Activated CD4-positive, alpha-beta T cell treated with anti-CD3 and anti-CD28 coated beads for 36 hours (primary cell): Measurements from ENCODE around the gene NDUFV3. TPM values are rescaled to one million over a fixed set of nuclear protein-coding genes. Genes with fewer than 3 reads are reported as not detected.
"Not testable (repeated sequence)": the region's sequence is repeated elsewhere in the genome, so short reads cannot be mapped to it uniquely, and the experiment has no call there.

ENCODE experiments used
- ATAC-seq: fragments of 200-7000 bp; cut with Tn5 transposase; one replicate; pipeline ENCODE4 v1.10.0; 2021; ENCODE audit warnings: mild to moderate bottlenecking, moderate library complexity
- CTCF ChIA-PET: fragments of 350-600 bp; sonication (Branson Sonifier 250); formaldehyde crosslinking; loops from one replicate; lab custom pipeline; 2021; ENCODE audit warnings: antibody characterized with exemption; lab: Charles Lee
- POLR2A ChIA-PET: fragments of 350-600 bp; sonication (Branson Sonifier 250); formaldehyde crosslinking; loops from one replicate; lab custom pipeline; 2021; ENCODE audit warnings: antibody characterized with exemption, inconsistent platforms; lab: Charles Lee
- DNase-seq: peaks from one replicate; pipeline ENCODE4 v3.0.0-alpha.2; 2020
- H3K27ac Mint-ChIP-seq: one replicate; pipeline ENCODE4 v1.8.0; 2021; ENCODE audit warnings: mixed read lengths
- H3K27me3 Mint-ChIP-seq: one replicate; pipeline ENCODE4 v1.8.0; 2021; ENCODE audit warnings: mixed read lengths
- H3K36me3 Mint-ChIP-seq: one replicate; pipeline ENCODE4 v1.8.0; 2021; ENCODE audit warnings: low read depth, mixed read lengths
- H3K4me1 Mint-ChIP-seq: one replicate; pipeline ENCODE4 v1.8.0; 2021; ENCODE audit warnings: mixed read lengths
- H3K4me3 Mint-ChIP-seq: one replicate; pipeline ENCODE4 v1.8.0; 2021; ENCODE audit warnings: mild to moderate bottlenecking, moderate library complexity, mixed read lengths
- H3K9me3 Mint-ChIP-seq: one replicate; pipeline ENCODE4 v1.8.0; 2021; ENCODE audit warnings: low read depth, mixed read lengths
- intact Hi-C, 2 experiments: fragments of 100-400 bp; cut with DNase I in 1 of 2; cut with micrococcal nuclease in 1 of 2; formaldehyde crosslinking; loops; one replicate each; pipeline versions ENCODE4 v1.14.2 to v1.15.1; 2022 to 2024; cut with DNase I, micrococcal nuclease
- total RNA-seq, 2 experiments: library from RNA; stranded (reverse); gene quantifications; one replicate each; pipeline ENCODE4 v1.2.3, GENCODE V29; 2021

NDUFV3 gene
- total RNA-seq, 2 experiments from 2014 or later: 24.6 to 31.8 TPM

DNA sequence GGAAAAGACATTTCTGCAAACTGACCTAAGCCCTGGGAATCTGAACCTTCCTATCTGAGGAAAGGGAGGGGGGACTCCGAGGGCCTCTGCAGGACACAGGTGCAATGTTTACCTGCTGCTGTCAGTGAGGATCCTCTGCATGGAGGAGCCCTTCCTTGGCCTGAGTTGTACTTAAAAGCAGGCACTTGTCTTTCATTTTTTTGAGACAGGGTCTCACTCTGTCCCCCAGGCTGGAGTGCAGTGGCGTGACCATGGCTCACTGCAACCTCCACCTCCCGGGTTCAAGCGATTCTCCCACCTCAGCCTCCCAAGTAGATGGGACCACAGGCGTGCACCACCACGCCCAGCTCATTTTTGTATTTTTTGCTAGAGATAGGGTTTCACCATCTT, 45.5 kb downstream of the NDUFV3 start:
- POLR2A ChIA-PET: not testable (repeated sequence)

DNA sequence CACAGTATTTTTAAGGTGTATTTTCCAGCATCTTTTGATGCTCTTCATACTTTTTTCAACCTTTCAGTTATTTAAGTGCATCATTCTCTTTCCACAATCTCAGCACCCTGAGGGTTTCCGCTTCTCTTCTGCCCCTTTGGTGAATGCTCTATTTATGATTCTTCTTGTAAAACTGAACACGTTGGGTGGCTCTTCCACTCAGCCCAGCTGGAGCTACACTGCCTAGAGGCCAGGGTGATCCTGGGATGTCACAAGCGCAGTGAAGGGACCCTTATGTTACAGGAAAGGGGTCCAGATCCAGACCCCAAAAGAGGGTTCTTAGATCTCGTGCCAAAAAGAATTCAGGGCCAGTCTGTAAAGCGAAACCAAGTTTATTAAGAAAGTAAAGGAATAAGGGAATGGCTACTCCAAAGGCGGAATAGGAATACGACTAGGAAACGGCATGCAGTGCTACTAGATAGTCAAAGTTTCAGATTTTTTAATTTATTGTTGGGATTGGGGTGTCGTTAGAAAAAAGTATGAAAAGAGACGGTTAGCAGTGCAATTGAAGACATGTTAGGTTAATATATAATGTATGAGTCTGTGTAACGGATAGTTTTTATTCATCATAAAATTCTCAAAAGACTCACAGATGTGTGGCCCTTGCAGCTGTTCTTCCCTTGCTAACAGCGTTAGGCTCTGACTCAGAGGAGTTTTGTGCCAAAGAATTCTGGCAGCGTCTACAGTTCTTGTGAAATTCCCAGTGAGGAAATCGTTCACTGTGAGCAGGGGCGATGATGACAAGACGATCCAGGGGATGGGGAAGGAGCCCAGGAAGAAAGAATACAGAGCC, 46.7 kb downstream of the NDUFV3 start:
- ChIA-PET CTCF (interaction anchor here (1.0 kb wide), 1 partner anchor 16 kb away, joined by 3 read pairs; no protein-coding TSS in a partner anchor), POLR2A (no interaction called here)
- Mint-ChIP-seq H3K27ac (no peak overlapping the region), H3K9me3 (no peaks in the 10 kb centered on the region), H3K36me3 (no peaks in the 10 kb centered on the region), H3K4me3 (no peak overlapping the region), H3K4me1 (no peaks in the 10 kb centered on the region), H3K27me3 (no peaks in the 10 kb centered on the region)
- intact Hi-C loops: loop anchor here in 1 of 2 experiments (5.0 kb wide), 1 partner anchor 862 kb away; no protein-coding TSS in a partner anchor
- ATAC-seq (no peak), DNase-seq (no peak)

More for the DNA sequence above, 45.5 kb downstream of the NDUFV3 start:
- ATAC-seq, DNase-seq, H3K4me1 Mint-ChIP-seq, H3K4me3 Mint-ChIP-seq, H3K36me3 Mint-ChIP-seq, H3K9me3 Mint-ChIP-seq, H3K27me3 Mint-ChIP-seq, H3K27ac Mint-ChIP-seq, CTCF ChIA-PET: not testable (repeated sequence)
- intact Hi-C loops: loop anchor here in 1 of 2 experiments (5.0 kb wide), 1 partner anchor 861 kb away; no protein-coding TSS in a partner anchor

DNA sequence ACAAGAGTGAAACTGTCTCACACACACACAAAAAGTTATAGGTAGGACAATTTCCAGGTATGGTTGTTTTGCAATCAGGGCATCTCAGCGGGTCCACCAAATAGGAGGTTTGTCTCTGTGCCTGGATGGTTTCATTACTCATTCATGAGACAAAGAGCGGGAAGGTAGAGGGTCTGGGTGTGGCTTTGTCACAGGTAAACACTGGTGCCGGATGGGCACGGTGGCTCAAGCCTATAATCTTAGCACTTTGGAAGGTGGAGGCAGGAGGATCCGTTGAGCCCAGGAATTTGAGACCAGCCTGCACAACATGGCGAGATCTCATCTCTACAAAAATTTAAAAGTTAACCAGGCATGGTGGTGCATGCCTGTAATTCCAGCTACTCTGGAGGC, 48.6 kb downstream of the NDUFV3 start:
- CTCF ChIA-PET: no interaction called here
- Mint-ChIP-seq H3K27me3 (no peaks in the 10 kb centered on the region), H3K4me1 (no peaks in the 10 kb centered on the region), H3K9me3 (no peaks in the 10 kb centered on the region), H3K4me3 (no peak overlapping the region), H3K36me3 (no peaks in the 10 kb centered on the region), H3K27ac (no peak overlapping the region)
- ATAC-seq (no peak), DNase-seq (no peak)
- intact Hi-C loops: no loop called here
- POLR2A ChIA-PET: no interaction called here

DNA sequence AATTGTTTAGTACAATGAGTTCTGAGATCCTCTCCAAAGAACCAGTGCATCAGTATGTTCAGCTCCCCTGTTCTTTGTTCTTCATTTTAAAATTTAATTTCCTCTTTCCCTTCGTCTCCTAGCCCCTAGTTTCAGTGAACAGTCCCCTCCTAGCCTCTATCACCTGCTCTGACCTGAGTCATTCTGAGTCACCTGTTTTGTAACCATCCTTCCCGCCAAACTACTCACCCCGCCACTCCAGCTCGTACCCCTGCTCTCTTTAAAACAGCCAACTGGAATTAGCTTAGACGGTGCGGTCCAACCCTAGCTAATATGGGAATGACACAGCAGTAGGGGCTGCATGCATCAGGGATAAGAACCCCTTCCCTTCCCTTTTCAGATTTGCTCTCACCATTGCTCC, 49.1 kb downstream of the NDUFV3 start:
- H3K4me1 Mint-ChIP-seq: no peaks in the 10 kb centered on the region
- H3K36me3 Mint-ChIP-seq: no peaks in the 10 kb centered on the region
- H3K27me3 Mint-ChIP-seq: no peaks in the 10 kb centered on the region
- no peak overlapping the region for H3K4me3 Mint-ChIP-seq
- H3K27ac Mint-ChIP-seq: no peak overlapping the region
- intact Hi-C loops: no loop called here
- H3K9me3 Mint-ChIP-seq: no peaks in the 10 kb centered on the region
- ATAC-seq (no peak), DNase-seq (no peak)
- POLR2A ChIA-PET: no interaction called here
- CTCF ChIA-PET: no interaction called here

DNA sequence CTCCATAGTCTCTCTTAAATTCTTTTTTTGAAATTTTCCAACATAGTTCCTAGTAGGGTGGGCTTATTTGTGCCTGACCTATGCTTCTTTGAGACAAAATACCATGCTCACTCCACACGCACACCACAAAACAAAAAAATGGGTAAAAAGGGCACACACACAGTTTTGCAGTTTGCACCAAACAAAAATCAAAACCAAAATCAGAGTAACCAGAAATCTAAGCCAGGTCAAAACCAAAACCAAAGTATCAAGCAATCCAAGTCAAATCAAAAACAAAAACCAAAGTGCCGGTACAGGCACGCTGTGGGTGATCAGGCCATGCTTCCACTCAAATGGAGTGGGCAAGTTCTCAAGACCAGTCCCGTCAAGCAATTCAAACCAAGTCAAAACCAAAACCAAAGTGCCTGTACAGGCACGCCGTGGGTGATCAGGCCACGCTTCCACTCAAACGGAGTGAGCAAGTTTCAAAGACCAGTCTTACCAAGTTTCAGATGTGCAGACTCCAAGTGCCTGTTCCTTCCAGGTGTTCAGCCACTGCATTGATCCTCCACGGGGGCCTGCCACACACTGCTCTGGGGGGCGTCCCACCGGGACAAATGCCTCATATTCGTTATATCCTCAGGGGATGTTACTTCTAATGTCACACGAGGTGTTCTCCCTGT, 56.1 kb downstream of the NDUFV3 start:
- H3K27ac Mint-ChIP-seq, H3K4me3 Mint-ChIP-seq, CTCF ChIA-PET, H3K27me3 Mint-ChIP-seq, ATAC-seq, DNase-seq, H3K9me3 Mint-ChIP-seq, POLR2A ChIA-PET, H3K36me3 Mint-ChIP-seq, H3K4me1 Mint-ChIP-seq: not testable (repeated sequence)
- intact Hi-C loops: loop anchor here in 1 of 2 experiments (5.0 kb wide), 2 partner anchors 37 to 53 kb away; no protein-coding TSS in a partner anchor

DNA sequence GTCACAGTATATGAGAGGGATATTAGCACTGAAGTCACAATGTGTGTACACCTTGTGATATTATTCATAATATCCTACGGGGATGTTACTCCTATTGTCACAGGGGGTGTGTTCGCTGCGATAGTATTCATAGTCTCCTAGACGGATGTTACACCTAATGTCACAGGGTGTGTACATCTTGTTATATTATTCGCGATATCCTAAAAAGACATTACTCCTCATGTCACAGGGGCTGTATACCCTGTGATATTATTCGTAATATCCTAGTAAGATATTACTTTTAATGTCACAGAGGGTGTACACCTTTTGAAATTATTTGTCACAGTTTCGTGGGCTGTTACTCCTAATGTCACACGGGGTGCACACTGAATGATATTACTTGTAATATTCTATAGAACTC, 58.1 kb downstream of the NDUFV3 start:
- H3K4me1 Mint-ChIP-seq, intact Hi-C loops, H3K4me3 Mint-ChIP-seq, H3K27ac Mint-ChIP-seq, H3K9me3 Mint-ChIP-seq, POLR2A ChIA-PET, DNase-seq, ATAC-seq, CTCF ChIA-PET, H3K27me3 Mint-ChIP-seq, H3K36me3 Mint-ChIP-seq: not testable (repeated sequence)

DNA sequence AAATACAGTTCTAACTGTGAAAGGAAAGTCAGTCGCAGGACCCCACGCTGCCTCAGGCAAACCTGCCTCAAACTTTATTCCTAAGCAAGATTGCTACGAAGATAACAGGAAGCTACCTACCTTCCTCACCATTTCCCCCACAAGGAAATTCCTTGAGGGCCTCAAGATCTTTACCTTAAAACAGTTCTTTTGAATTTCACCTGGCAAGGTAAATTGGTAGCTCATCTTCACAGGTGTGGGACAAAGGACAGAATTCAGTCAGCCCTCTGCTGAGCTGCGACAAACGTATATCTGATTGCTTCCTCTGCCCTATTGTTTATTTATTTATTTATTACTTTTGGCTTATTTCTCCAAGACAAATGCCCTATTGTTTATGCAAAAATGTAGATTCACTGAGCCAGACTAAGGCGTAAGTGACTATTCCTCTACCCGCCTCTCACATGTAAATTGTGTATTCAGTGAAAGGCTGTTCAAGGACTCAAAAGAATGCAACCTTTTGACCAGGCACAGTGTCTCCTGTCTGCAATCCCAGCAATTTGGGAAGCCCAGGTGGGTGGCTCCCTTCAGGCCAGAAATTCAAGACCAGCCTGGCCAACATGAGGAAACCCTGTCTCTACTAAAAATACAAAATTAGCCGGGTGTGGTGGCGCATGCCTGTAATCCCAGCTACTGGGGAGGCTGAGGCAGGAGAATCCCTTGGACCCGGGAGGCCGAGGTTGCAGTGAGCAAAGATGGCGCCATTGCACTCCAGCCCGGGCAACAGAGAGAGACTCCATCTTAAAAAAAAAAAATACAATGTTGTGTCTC, 63.9 kb downstream of the NDUFV3 start:
- CTCF ChIA-PET: no interaction called here
- no peak overlapping the region for H3K4me3 Mint-ChIP-seq
- ATAC-seq (peak; percentile 100), DNase-seq (no peak)
- H3K4me1 Mint-ChIP-seq: no peaks in the 10 kb centered on the region
- no peaks in the 10 kb centered on the region for H3K36me3 Mint-ChIP-seq
- no peaks in the 10 kb centered on the region for H3K27me3 Mint-ChIP-seq
- POLR2A ChIA-PET: no interaction called here
- intact Hi-C loops: no loop called here
- no peaks in the 10 kb centered on the region for H3K9me3 Mint-ChIP-seq
- H3K27ac Mint-ChIP-seq: no peak overlapping the region

DNA sequence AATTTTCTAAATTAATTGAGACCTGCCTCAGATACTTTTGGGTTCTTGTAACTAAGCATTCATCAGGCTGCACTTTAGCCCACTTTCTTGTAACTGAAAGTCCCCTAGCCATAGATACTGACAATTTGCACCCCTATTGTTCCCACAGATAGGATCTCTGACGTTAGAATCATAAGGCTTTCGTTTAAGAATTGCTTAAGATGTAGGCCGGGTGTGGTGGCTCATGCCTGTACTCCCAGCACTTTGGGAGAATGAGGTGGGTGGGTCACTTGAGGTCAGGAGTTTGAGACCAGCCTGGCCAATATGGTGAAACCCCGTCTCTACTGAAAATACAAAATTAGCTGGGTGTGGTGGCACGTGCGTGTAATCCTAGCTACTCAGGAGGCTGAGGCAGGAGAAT, 65.0 kb downstream of the NDUFV3 start:
- H3K27me3 Mint-ChIP-seq, intact Hi-C loops, H3K4me1 Mint-ChIP-seq, DNase-seq, CTCF ChIA-PET, ATAC-seq, H3K4me3 Mint-ChIP-seq, H3K36me3 Mint-ChIP-seq, H3K27ac Mint-ChIP-seq, POLR2A ChIA-PET, H3K9me3 Mint-ChIP-seq: not testable (repeated sequence)

DNA sequence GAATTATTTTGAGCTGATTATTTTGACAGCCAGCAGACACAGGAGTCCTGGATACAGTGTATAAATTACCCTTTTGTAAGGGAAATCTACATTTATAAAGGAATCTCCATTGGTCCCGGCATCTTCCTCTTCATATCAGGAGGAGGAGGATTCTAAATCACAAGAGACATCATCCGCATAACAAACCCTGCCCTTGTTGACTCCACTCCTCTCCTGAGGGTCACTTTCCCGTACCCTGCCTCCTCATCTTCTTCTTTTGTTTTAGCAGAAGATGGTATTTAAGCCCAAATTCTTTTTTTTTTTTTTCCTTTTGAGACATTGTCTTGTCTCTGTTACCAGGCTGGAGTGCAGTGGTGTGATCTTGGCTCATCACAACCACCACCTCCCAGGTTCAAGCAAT, 66.6 kb downstream of the NDUFV3 start:
- intact Hi-C loops: loop anchor here in 1 of 2 experiments (5.0 kb wide), 1 partner anchor 53 kb away; no protein-coding TSS in a partner anchor
- Mint-ChIP-seq H3K27ac (no peak overlapping the region), H3K4me1 (no peaks in the 10 kb centered on the region), H3K4me3 (no peak overlapping the region), H3K36me3 (no peaks in the 10 kb centered on the region), H3K27me3 (no peaks in the 10 kb centered on the region), H3K9me3 (no peaks in the 10 kb centered on the region)
- CTCF ChIA-PET: no interaction called here
- DNase-seq (no peak), ATAC-seq (no peak)
- POLR2A ChIA-PET: no interaction called here

DNA sequence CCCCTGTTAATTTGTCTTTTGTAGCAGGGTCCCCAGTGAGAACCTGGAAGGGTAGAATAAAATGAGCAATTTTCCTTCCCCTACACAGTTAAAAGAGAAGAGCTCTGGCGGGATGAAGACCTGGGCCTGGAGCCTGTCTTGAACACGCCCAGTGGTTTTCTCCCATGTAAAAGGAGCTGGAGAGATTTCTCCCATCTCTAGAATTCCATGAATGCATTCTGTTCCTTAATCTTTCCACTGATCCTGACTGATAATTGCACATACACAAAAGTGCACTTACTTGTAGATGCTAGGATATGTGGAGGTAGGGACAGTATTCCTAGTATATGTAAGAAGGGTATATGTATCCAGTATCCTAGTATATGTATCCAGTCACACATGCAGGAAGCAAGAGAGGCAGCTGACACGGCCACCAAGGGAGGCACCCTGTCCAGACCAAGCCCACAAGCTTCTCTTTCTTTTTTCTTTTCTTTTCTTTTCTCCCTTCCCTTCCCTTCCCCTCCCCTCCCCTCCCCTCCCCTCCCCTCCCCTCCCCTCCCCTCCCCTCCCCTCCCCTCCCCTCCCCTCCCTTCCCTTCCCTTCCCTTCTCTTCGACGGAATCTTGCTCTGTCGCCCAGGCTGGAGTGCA, 69.4 kb downstream of the NDUFV3 start:
- no peak overlapping the region for H3K27ac Mint-ChIP-seq
- DNase-seq (no peak), ATAC-seq (no peak)
- no peaks in the 10 kb centered on the region for H3K9me3 Mint-ChIP-seq
- no peaks in the 10 kb centered on the region for H3K4me1 Mint-ChIP-seq
- CTCF ChIA-PET: no interaction called here
- no peak overlapping the region for H3K4me3 Mint-ChIP-seq
- H3K36me3 Mint-ChIP-seq: no peaks in the 10 kb centered on the region
- intact Hi-C loops: loop anchor here in 1 of 2 experiments (5.0 kb wide), 1 partner anchor 50 kb away; no protein-coding TSS in a partner anchor
- POLR2A ChIA-PET: no interaction called here
- H3K27me3 Mint-ChIP-seq: no peaks in the 10 kb centered on the region
